Muscle of back (tissue), 11 donors: ENCODE data around the gene MEGF11. TPM values are rescaled to one million over a fixed set of nuclear protein-coding genes. Genes with fewer than 3 reads are reported as not detected.

Experiments used
- DNase-seq, 3 donors: peaks; one replicate each; pipeline versions ENCODE4 v3.0.0 to v3.0.0-alpha.2; 2013
- polyA plus RNA-seq, 10 donors: library from polyadenylated mRNA; unstranded; fragments of 120-200 nt; gene quantifications; one replicate each; pipeline ENCODE4 v1.2.1, GENCODE V29; 2013; ENCODE audit not compliant: insufficient read length in 10 of 10

The MEGF11 gene
- polyA plus RNA-seq, 10 donors, result 0.06 to 0.57 (median 0.35) TPM

DNA sequence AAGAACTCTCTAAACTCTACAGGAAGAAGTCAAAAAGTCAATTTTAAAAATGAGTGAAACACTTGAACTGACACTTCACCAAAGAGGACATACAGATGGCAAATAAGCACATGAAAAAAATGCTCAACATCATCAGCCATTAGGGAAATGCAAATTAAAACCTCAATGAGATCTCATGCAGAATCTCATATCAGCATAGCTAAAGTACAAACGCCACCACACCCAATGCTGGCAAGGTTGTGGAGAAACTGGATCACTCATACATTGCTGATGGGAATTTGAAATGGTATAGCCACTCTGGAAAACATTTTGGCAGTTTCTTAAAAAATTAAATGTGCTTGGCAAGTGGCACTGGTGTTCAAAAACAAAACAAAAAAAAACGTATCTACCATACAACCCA is 34.2 kb downstream of the MEGF11 start:
- DNase-seq, result no peak

GRCh38 chr15:66216806-66217205 is 36.7 kb downstream of the MEGF11 start:
- DNase-seq, result no peak

DNA sequence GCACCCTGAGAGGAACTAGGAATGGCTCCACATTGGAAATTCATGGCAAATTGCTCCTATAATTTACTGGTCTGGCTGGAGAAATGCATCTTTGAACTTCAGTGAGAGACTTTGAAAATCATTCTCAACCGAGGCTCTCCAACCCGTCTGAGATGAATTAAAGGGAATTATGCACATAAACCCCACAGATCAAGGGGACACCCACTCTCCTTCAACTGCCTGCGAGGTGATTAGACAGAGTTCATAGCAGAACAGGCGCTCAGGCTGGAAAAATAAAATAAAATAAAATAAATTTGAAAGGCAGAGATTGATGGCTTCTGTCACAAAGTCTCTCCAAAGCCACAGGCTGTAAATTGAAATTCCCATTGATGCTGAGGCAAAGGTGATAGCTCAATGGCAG is 37.7 kb downstream of the MEGF11 start:
- DNase-seq, result no peak

- no peak for DNase-seq
Measured at GRCh38 chr15:66214246-66214645, 39.3 kb downstream of the MEGF11 start.

DNA sequence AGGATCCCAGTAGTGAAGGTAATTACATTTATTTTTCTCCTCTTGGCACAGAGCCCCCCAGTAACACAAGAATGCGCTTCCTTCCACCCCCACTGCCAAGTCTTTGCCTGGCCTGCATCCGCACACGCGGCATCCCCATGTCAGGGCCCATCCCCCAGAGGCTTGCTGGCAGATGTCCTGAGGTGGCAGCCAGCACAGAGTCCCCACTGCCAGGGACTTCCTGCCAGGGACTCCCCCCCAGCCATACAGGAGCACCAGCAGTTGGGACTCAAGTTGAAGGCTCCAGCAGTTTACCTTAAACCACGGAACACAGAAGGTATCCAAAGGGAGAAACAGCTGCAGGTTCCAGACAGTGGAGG is 41.0 kb downstream of the MEGF11 start:
- peak in 2 of 3 donors; percentile 15 to 16 for DNase-seq

GRCh38 chr15:66211670-66212562 is 41.6 kb downstream of the MEGF11 start:
- DNase-seq, result no peak

- DNase-seq, result no peak
Measured at GRCh38 chr15:66210684-66211083, 42.9 kb downstream of the MEGF11 start.

DNA sequence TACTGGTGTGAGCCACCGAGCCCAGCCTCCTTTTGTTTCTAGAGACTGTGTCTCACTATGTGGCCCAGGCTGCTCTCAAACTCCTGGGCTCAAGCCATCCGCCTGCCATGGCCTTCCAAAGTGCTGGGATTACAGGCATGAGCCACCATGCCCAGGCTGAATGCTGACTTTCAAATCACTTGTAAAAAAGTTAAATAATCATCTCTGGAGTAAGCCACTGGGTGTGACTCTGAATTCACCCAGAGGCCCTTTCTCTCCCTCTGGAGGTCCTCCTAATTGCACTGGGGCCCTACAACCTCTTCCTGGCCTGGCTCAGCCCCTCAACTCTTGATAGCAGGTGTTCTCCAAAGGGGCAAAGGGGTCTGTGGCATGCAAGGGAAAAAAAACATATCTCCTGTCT is 54.8 kb downstream of the MEGF11 start:
- DNase-seq, result no peak

DNA sequence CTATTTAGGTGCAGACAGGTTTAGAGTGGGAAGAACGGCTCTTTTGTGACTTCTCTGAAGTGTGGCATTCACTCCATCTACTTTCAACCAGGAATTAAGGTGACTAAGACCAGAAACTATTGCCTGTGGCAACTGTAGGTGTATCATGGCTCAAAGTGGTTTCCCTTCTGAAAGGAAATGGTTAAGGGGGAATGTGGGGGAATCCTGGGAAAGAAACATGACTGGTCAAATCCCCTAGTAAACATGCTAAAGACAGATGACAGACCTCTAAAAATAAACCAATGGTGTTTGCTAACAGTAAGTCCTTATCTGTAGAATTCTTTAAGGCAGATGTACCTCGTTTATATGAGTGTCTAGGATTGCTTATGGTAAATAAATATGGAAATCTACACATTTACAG is 56.9 kb downstream of the MEGF11 start:
- no peak for DNase-seq

DNA sequence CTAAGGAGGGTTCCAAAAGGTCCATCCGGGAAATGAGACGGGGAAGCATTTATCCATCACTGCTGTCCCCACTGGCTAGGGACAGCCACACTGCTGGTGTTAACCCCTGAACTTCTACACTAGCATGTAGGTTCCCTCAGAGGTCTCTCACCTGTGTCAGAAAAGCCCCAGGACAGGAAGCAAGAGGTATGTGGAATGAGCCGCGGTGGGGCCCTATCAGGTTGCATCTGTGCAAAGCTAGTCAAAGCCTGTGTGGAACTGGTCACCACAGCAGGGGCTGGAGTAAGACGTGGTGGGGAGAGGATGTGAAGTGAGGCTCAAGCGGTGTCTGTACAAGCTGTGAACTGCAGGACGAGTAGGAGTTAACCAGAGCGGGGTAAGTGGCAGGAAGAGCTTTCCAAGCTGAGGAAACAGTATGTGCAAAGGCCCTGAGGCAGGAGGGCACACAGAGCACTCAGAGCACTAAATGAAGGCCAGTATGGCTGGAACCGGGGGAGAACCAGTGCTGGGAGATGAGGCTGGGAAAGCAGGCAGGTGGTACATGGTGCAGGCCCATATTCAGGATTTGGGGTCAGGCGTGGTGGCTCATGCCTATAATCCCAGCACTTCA is 57.8 kb downstream of the MEGF11 start:
- DNase-seq, result no peak

- DNase-seq, result no peak
Measured at GRCh38 chr15:66193066-66193465, 60.5 kb downstream of the MEGF11 start.

- DNase-seq, result no peak
Measured at GRCh38 chr15:66190746-66191145, 62.8 kb downstream of the MEGF11 start.

DNA sequence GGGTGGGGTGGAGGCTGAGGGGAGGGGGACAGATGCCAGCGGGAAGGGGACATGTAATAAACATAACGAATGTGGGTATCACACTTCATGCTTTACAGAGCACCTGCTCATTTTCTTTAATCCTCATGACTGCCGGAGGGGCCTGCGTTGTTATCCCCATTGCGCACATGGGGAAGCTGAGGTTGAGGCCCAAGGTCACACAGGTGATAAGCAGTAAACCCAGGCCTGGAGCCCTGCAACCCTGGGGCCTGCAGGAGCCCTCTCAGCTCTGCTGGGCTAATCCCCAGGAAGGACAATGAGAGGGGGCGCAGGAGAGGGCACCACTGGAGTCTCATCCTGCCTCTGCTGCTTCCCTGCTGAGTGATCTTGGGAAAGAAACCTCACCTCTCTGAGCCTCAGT is 64.3 kb downstream of the MEGF11 start:
- no peak for DNase-seq

- no peak for DNase-seq
Measured at GRCh38 chr15:66188464-66188863, 65.1 kb downstream of the MEGF11 start.

DNA sequence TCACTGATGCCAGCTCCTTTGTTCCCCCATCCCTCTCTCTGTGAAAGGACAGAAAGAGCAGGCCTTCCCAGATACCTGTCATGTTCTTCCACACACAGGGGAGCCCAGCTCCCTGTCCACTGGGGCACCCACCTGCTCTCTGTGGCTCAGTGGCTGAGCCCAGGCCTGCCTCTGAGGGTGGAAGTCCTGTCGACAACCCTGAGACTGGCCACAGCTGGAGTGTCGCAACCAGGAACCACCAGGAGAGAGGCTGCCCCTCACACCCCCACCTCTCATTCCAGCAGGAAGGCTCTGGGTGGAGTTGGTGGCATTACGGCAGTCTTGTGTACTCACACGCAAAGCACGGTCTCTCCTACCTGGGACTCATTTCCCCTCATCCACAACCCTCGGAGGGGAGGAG is 66.3 kb downstream of the MEGF11 start:
- no peak for DNase-seq

GRCh38 chr15:66186049-66186825 is 67.3 kb downstream of the MEGF11 start:
- no peak for DNase-seq

DNA sequence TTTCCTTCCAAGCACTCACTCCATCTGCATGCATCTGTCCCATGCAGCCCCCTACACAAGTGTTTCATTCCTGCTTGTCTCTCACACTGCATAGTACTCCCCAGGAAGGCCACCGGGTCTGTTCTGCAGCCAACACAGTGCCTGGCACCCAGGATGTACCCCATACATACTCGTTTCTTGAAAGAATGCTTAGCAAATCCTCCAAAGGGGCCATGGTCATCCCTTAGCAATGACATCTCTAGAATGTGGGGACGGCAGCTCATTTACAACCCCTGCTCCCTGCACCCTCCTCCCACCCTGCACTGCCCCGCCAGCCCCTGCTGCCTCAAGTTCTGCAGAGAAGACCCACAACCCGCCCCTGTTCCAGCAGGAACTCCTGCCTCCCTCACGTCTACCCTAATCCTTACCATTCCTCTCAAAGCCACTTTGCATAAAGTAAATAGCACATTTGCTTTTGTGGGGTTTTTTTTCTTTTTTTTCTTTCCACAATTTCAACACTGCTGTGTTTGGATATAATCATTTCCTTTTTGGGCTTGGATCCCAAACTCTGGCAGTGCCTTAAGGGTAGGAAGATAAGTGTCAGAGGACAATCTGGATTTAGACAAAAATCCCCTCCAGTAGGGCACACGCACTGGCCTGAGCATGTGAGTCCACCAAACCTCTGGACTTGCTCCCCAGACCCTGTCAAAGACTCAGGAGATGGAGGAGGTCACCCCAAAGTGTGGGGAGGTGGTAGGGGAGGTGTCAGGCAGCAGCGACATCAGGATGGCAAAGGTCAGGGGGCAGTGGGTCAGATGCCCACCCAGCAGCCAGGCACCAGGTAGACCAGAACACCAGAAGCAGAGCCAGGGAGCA is 68.4 kb downstream of the MEGF11 start:
- no peak for DNase-seq

- no peak for DNase-seq
Measured at GRCh38 chr15:66184492-66184891, 69.1 kb downstream of the MEGF11 start.

GRCh38 chr15:66180531-66181097 is 72.9 kb downstream of the MEGF11 start:
- no peak for DNase-seq

- no peak for DNase-seq
Measured at GRCh38 chr15:66178531-66178910, 75.0 kb downstream of the MEGF11 start.

- no peak for DNase-seq
Measured at GRCh38 chr15:66172324-66172980, 81.1 kb downstream of the MEGF11 start.
